Measurements from ENCODE around the gene TRIM65. TPM values are rescaled to one million over a fixed set of nuclear protein-coding genes. Genes with fewer than 3 reads are reported as not detected.
A peak's percentile ranks its signal among the peaks of the same experiment; 100 is the strongest.

TRIM65 gene
- total and polyA plus RNA-seq, 10 of the 15 experiments (the other 5 are each of a cell fraction or from before 2014, with no cell fraction given): 1.4 to 26.0 (median 10.8) TPM

DNA sequence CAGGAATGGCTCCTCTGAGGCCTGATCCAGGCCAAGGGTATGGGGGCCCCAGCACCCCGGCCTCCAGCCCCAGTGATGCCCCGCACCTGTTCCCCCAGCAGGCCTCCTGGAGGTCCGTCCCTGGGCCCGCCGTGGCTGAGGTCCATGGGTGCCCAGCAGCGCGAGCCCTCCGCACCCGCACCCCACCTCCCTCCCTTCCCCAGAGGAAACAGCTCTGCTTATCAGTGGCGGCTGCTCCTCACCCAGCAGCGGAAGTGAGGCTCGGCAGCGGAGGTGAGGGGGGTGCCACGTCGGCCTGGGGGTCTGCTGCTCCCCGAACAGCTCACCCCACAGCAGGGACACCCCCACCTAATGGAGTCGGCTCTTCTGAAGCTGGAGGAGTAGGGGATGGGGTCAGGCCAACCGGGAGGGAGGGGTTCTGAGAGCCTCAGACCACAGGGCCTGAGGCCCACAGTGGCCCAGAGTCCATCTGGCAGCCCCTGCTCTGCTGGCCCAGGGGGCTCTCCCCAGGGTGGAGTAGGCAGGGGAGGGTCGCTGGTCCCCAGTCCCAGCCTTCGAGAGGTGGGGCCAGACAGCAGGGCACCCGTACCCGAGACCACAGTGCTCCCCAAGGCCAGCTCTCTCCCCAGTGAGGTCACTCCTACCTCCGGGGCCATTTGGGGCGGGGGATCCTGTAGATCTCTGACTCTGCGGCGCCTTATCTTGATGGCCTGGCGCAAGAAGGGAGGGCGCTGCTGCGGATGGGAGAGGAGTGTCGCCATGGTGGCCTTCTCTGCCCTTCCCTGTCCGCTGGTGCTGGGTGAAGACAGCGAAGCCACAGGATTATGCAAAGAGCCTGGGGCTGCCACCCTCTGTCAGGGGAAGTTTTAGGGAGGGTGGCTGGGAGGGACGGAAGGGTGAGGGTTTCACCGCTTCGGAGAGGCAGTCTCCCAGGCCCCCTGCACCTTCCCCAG lies 52.9 kb downstream of the TRIM65 start, which contains the start of gene UNC13D (continued):
- TF ChIP-seq, protein P1, sequence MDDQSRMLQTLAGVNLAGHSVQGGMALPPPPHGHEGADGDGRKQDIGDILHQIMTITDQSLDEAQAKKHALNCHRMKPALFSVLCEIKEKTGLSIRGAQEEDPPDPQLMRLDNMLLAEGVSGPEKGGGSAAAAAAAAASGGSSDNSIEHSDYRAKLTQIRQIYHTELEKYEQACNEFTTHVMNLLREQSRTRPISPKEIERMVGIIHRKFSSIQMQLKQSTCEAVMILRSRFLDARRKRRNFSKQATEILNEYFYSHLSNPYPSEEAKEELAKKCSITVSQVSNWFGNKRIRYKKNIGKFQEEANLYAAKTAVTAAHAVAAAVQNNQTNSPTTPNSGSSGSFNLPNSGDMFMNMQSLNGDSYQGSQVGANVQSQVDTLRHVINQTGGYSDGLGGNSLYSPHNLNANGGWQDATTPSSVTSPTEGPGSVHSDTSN (IDR thresholded peaks at IDR 0.05; ENCODE audit: insufficient replicate concordance, low read depth, low read length): no peak
- TF ChIP-seq, protein P2, sequence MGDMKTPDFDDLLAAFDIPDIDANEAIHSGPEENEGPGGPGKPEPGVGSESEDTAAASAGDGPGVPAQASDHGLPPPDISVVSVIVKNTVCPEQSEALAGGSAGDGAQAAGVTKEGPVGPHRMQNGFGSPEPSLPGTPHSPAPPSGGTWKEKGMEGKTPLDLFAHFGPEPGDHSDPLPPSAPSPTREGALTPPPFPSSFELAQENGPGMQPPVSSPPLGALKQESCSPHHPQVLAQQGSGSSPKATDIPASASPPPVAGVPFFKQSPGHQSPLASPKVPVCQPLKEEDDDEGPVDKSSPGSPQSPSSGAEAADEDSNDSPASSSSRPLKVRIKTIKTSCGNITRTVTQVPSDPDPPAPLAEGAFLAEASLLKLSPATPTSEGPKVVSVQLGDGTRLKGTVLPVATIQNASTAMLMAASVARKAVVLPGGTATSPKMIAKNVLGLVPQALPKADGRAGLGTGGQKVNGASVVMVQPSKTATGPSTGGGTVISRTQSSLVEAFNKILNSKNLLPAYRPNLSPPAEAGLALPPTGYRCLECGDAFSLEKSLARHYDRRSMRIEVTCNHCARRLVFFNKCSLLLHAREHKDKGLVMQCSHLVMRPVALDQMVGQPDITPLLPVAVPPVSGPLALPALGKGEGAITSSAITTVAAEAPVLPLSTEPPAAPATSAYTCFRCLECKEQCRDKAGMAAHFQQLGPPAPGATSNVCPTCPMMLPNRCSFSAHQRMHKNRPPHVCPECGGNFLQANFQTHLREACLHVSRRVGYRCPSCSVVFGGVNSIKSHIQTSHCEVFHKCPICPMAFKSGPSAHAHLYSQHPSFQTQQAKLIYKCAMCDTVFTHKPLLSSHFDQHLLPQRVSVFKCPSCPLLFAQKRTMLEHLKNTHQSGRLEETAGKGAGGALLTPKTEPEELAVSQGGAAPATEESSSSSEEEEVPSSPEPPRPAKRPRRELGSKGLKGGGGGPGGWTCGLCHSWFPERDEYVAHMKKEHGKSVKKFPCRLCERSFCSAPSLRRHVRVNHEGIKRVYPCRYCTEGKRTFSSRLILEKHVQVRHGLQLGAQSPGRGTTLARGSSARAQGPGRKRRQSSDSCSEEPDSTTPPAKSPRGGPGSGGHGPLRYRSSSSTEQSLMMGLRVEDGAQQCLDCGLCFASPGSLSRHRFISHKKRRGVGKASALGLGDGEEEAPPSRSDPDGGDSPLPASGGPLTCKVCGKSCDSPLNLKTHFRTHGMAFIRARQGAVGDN (IDR thresholded peaks at IDR 0.05): peak; percentile 71
- TF ChIP-seq STAT3 (IDR thresholded peaks at IDR 0.05; ENCODE audit: low read depth, low read length): no peak
- TF ChIP-seq, protein P3, sequence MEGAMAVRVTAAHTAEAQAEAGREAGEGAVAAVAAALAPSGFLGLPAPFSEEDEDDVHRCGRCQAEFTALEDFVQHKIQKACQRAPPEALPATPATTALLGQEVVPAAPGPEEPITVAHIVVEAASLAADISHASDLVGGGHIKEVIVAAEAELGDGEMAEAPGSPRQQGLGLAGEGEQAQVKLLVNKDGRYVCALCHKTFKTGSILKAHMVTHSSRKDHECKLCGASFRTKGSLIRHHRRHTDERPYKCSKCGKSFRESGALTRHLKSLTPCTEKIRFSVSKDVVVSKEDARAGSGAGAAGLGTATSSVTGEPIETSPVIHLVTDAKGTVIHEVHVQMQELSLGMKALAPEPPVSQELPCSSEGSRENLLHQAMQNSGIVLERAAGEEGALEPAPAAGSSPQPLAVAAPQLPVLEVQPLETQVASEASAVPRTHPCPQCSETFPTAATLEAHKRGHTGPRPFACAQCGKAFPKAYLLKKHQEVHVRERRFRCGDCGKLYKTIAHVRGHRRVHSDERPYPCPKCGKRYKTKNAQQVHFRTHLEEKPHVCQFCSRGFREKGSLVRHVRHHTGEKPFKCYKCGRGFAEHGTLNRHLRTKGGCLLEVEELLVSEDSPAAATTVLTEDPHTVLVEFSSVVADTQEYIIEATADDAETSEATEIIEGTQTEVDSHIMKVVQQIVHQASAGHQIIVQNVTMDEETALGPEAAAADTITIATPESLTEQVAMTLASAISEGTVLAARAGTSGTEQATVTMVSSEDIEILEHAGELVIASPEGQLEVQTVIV (IDR thresholded peaks at IDR 0.05; ENCODE audit: borderline replicate concordance, partially characterized antibody): no peak
- 0 out of 2 replicates have a peak, but pooled peaks have one; percentile 59 for TF ChIP-seq NBN (IDR thresholded peaks at IDR 0.05)
- TF ChIP-seq, protein P4, sequence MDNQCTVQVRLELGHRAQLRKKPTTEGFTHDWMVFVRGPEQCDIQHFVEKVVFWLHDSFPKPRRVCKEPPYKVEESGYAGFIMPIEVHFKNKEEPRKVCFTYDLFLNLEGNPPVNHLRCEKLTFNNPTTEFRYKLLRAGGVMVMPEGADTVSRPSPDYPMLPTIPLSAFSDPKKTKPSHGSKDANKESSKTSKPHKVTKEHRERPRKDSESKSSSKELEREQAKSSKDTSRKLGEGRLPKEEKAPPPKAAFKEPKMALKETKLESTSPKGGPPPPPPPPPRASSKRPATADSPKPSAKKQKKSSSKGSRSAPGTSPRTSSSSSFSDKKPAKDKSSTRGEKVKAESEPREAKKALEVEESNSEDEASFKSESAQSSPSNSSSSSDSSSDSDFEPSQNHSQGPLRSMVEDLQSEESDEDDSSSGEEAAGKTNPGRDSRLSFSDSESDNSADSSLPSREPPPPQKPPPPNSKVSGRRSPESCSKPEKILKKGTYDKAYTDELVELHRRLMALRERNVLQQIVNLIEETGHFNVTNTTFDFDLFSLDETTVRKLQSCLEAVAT (IDR thresholded peaks at IDR 0.05): peak; percentile 54; the same call in 1 of the 2 replicates
- no peak for TF ChIP-seq ZNF207 (IDR thresholded peaks at IDR 0.05; ENCODE audit: borderline replicate concordance)
- TF ChIP-seq NFXL1 (IDR thresholded peaks at IDR 0.05; ENCODE audit: borderline replicate concordance): 0 out of 2 replicates have a peak, but pooled peaks have one; percentile 37
- TF ChIP-seq SMARCA5 (IDR thresholded peaks at IDR 0.05): peak; percentile 90
- TF ChIP-seq ZZZ3 (IDR thresholded peaks at IDR 0.05; ENCODE audit: control insufficient read depth, insufficient read length, low read depth): no peak
- TF ChIP-seq EGR1 (IDR thresholded peaks at IDR 0.05; ENCODE audit: borderline replicate concordance in 1 of 2, low read depth in 2 of 2, low read length in 2 of 2): no peak
- TF ChIP-seq BCL11A (IDR thresholded peaks at IDR 0.05; ENCODE audit: low read depth, low read length): no peak
- peak in 1 of 2 experiments; percentile 6; a peak in 1 of 4 replicates for TF ChIP-seq BHLHE40 (IDR thresholded peaks at IDR 0.05; ENCODE audit: borderline replicate concordance in 1 of 2, low read depth in 2 of 2, low read length in 1 of 2)
- no peak for TF ChIP-seq ZNF274 (IDR thresholded peaks at IDR 0.05; ENCODE audit: insufficient read depth, insufficient read length)
- peak; percentile 60 for TF ChIP-seq NR2F1 (conservative IDR thresholded peaks at IDR 0.05)
- TF ChIP-seq, protein P5, sequence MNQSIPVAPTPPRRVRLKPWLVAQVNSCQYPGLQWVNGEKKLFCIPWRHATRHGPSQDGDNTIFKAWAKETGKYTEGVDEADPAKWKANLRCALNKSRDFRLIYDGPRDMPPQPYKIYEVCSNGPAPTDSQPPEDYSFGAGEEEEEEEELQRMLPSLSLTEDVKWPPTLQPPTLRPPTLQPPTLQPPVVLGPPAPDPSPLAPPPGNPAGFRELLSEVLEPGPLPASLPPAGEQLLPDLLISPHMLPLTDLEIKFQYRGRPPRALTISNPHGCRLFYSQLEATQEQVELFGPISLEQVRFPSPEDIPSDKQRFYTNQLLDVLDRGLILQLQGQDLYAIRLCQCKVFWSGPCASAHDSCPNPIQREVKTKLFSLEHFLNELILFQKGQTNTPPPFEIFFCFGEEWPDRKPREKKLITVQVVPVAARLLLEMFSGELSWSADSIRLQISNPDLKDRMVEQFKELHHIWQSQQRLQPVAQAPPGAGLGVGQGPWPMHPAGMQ (IDR thresholded peaks at IDR 0.05; ENCODE audit: borderline replicate concordance): no peak
- no peak for TF ChIP-seq EP300 (IDR thresholded peaks at IDR 0.05; ENCODE audit: borderline replicate concordance in 1 of 2, control insufficient read depth in 1 of 2, low read depth in 2 of 2, low read length in 2 of 2)

Measured in GM12878 (cell line).